ENCODE results near the gene MEIOC.
"Not testable (repeated sequence)": the region's sequence is repeated elsewhere in the genome, so short reads cannot be mapped to it uniquely, and the experiment has no call there.

The MEIOC gene

GRCh38 chr17:44648963-44649362 is 7.3 kb upstream of the MEIOC start:
- DNase-seq: no peak

- no peak for DNase-seq
Observed at GRCh38 chr17:44651228-44651627, 5.0 kb upstream of the MEIOC start.

GRCh38 chr17:44652727-44653126 is 3.5 kb upstream of the MEIOC start:
- no peak for DNase-seq

- no peak for DNase-seq
Observed at GRCh38 chr17:44653384-44653783, 2.9 kb upstream of the MEIOC start.

- no peak for DNase-seq
Observed at GRCh38 chr17:44653954-44654353, 2.3 kb upstream of the MEIOC start.

- no peak for DNase-seq
Observed at GRCh38 chr17:44661835-44662234, 5.6 kb downstream of the MEIOC start.

GRCh38 chr17:44663095-44663494 is 6.8 kb downstream of the MEIOC start:
- DNase-seq: no peak

- no peak for DNase-seq
Observed at GRCh38 chr17:44664867-44665266, 8.6 kb downstream of the MEIOC start.

- no peak for DNase-seq
Observed at GRCh38 chr17:44666006-44666405, 9.7 kb downstream of the MEIOC start.

GRCh38 chr17:44672479-44673093 is 16.3 kb downstream of the MEIOC start:
- peak; percentile 14 for DNase-seq

- DNase-seq: no peak
Observed at GRCh38 chr17:44673893-44674292, 17.6 kb downstream of the MEIOC start.

GRCh38 chr17:44677136-44677535 is 20.9 kb downstream of the MEIOC start:
- DNase-seq: no peak

GRCh38 chr17:44683303-44683702 is 27.0 kb downstream of the MEIOC start:
- not testable (repeated sequence) for DNase-seq

- no peak for DNase-seq
Observed at GRCh38 chr17:44687756-44688155, 31.5 kb downstream of the MEIOC start.

GRCh38 chr17:44688200-44688599 is 31.9 kb downstream of the MEIOC start:
- DNase-seq: no peak

GRCh38 chr17:44688675-44689476 is 32.6 kb downstream of the MEIOC start:
- no peak for DNase-seq

- peak; percentile 90 for DNase-seq
Observed at GRCh38 chr17:44689477-44690217, 33.4 kb downstream of the MEIOC start, which contains the start of gene CCDC43. CCDC43 (minus strand) TSS chr17:44689776; CDS start chr17:44689753, 23 bp downstream.

GRCh38 chr17:44690746-44691306 is 34.6 kb downstream of the MEIOC start:
- not testable (repeated sequence) for DNase-seq

GRCh38 chr17:44693609-44694008 is 37.3 kb downstream of the MEIOC start:
- DNase-seq: no peak

GRCh38 chr17:44700288-44700687 is 44.0 kb downstream of the MEIOC start:
- DNase-seq: not testable (repeated sequence)

- no peak for DNase-seq
Observed at GRCh38 chr17:44707755-44708400, 51.6 kb downstream of the MEIOC start.

GRCh38 chr17:44708401-44709263 is 52.4 kb downstream of the MEIOC start, which contains the start of gene DBF4B:
DBF4B (plus strand) TSS chr17:44708665; CDS start chr17:44708821, 156 bp downstream.
- DNase-seq: peak; percentile 90

Measured in CD4-positive, alpha-beta T cell treated with Interleukin-4 for 4 hours (primary cell).